HG03060 (cell line): Measurements from ENCODE around the gene EHF.

Experiments used
- ATAC-seq: cut with Tn5 transposase; IDR thresholded peaks from one replicate; pipeline ENCODE4 v1.9.1; 2021; ENCODE audit warnings: low read depth, moderate number of reproducible peaks; ENCODE audit not compliant: unreplicated experiment

The EHF gene

GRCh38 chr11:34620202-34620601 lies 691 bp upstream of the EHF start:
- no peak for ATAC-seq

DNA sequence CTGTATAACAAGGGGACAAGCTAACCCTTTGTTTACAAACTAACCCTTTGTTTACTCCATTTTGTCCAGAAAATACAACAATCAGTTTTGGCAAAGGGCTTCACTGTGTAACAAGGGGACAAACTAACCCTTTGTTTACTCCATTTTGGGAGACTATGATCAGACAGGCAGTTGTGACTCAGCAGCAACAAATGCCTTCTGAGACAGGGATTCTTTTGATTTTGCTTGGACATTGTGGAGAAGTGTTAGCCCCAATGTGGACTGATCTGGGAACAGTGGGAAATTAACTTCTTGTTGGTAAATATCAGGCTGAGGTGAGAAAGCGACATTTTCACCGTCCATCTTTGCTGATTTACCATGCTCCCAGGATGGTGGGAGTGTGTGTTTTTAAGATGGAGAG lies 983 bp downstream of the EHF start:
- no peak for ATAC-seq

DNA sequence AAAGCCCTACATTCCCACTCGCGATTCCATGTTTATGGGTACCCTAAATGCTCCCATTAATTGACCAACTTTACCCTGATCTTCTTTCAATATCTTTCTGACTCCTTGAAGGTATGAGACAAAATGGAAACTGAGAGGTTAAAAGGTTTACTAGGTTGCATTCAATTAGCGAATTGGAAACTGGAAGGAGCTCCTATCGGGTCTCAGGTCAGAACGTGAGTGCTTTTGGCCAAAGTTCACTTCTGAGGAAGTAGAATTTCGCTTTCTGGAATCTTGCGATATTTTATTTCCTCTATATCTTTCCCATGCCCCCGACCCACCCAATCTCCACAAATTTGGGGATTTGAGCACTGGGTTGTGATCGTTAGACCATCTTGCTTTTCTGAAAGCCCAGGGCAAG lies 2.6 kb downstream of the EHF start:
- ATAC-seq: no peak

GRCh38 chr11:34624069-34624468 lies 3.2 kb downstream of the EHF start:
- peak; percentile 74 for ATAC-seq

GRCh38 chr11:34625576-34625975 lies 4.7 kb downstream of the EHF start:
- no peak for ATAC-seq

DNA sequence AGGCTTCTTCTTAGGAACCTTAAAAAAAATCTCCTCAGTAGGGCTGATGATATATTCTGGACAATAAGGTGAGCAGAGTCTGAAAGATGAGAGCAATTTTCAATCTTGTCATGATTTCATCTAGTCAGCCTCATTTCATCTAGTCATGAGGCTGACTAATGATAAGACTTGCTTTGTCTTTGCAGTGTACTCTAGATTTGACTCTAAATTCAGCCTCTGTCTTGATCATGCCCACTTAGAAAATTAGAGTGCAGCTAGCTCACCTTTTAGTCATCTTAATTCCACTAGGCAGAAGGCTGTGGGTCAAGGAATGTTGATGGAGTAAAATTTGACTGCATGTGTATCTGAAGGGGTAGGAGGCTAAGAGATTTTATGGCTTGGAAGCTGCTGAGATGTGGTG lies 5.5 kb downstream of the EHF start:
- no peak for ATAC-seq

DNA sequence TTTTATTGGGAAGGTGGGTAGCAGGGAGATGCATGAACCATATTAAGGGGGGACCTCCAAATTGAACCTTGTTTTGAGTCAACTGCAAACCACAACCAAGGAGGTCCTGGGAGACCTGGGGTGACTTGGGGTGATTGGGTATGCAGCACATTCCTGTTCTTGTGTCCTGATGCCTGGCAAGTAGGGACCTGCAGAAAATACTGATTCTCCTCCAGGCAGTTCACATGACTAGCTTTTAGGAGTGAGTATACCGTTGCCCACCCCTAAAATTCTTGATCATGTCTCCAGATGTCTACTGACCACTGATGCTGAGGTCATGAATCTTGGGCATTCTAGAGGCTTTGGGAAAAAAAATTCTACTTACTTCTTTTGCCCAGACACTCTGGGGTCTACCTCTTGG lies 6.3 kb downstream of the EHF start:
- no peak for ATAC-seq

DNA sequence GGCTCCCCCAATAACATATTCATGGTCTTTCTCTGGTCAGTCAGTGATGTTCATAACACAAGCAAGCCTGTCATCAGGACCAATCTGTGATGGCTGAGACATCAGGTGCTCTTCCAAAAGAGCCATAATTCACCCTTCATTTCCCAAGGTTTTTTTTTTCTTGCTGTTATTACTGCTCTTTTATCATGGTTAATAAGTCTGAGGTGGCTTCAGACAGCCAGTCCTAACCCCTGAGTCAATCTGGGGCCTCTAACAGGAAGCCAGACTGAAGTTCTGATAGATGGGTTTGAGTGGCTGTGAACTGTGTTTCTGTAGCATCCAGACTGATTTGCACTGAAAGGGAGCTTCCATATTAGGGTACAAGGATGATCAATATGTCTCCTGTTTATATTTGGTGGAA lies 8.8 kb downstream of the EHF start:
- ATAC-seq: no peak

GRCh38 chr11:34630544-34630943 lies 9.7 kb downstream of the EHF start:
- no peak for ATAC-seq

DNA sequence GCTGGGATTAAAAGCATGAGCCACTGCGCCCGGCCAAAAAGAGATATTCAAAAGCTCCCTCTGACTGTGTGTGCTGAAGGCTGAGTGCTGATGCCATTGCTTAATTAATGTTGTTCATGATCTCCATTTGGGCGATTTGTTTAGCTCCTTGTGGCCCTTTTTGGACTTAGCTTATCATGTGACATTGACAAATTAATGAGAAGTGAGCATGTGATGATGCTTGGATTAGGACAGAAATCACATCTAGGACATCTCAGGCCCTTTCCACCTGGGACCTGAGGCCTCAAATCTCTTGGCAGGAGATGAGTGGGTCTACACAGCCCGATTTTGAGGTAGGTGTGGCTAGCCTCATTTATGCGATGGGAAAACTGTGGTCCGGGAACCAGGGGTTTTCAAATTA lies 10.4 kb downstream of the EHF start:
- no peak for ATAC-seq

DNA sequence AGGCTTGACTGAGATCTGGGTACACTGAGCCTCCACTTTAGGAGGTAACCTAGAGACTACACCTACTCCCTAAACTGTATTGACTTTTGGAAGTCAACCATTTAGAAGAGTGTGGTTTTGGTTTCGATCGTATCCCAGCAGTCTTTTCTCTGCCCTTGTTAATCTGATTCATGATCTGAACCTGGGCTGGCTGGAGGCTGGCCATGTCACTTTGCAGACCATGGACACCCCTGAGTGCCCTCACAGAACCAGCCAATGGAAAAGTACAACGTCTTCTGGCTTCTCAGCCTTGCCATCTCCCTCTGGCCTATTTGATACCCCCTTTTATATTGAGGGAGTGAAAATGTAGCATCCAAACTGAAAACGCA lies 10.8 kb downstream of the EHF start:
- no peak for ATAC-seq

DNA sequence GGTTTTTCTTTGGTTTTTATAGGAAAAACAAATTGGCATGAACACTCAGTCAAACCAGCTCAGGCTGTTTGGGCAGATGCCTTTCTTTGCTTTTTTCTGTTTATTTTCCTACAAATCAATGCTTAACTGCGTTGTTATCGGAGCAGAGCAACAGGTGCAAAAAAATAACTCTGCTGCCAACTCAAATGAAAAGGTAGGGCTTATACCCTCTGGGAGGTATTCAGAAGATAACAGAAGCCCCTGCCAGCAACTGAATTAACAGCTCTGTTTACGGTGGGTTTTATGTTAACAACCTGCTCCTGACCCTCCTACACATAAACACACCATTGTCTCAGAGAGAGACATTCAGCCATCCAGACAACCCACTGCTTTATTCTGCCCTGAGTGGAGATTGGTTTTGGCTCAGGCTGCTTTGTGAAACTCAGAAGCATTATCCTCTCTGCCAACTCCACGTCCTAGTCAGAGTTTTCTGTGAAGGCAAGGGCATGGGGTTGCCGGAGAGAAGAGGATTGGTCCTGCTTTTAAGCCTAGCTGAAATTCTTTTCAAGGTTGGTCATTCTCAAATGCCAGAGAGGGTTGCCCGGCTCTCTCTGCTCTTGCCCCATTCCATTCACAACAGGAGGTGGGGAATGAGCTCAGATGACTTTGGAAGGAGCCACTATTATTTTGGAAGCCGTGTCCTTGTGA lies 11.4 kb downstream of the EHF start:
- no peak for ATAC-seq

DNA sequence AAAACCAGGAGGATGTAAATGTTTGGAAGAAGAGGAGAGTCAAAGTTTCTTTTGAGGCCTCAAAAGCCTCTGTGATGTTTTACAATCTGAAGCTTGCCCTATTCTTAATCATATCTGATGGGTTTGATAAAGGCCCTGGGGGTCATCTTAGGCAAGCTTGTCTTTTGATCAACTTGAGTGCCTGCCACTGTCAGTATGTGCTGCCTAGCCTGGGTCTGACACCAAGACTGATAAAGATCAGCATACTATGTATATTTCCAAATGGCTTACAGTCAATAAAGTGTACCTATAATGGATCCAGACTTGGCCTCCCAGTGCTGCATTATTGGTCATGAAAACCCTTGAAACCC lies 12.7 kb downstream of the EHF start:
- ATAC-seq: no peak

DNA sequence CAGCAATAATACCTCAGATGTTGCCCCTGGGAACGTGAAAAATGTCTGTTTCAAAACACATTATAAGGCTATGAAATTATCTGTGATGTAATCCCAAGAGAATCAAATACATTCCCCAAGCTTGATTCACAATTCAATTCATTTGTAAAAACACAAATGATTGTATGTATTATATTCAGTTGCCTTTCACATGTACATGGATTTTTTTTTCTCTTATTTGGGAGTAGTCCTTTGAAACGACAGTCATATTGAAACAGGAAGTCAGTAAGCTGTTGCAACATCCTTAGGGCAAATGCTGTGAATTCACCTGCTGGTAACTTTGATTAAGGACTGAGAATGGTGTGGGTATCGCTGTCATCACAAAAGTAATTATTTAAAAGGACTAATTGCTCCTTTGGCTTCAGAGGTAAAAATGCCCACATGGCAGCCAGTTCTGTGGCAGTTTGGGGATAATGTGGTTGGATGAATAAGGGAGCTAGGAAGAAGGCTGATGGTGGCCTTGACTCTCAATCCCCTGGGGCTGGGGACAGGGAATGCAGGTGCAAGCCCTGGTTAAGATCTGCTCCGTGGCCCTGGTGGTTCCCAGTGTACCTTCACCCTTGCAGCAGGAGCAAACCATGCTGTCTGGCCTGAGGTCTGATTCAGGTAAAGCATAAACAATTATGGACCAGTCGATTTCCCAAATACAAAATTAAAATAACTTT lies 13.2 kb downstream of the EHF start:
- ATAC-seq: peak; percentile 69

- ATAC-seq: no peak
These were observed 13.8 kb downstream of the EHF start for GRCh38 chr11:34634694-34635062.

- no peak for ATAC-seq
These were observed 15.2 kb downstream of the EHF start for GRCh38 chr11:34636127-34636526.

DNA sequence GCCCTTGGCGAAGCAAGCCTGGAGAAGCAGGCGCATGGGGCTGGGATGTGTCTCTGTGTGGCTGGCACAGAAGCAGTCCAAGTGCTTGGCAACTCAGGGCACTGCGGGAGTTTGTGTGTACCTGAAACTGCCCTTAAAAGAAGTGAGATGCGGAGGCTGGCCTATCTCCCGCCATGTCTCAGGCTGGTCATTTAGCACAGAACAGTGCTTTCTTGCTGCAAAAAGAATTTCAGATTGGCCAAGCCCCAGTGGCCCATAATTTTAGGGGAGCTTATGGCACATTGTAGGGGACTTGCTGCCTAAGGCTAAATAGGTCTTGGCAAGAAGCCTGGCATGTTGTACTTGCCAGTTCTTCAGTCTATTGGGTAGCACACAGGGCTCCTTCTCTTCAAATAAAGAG lies 16.4 kb downstream of the EHF start:
- ATAC-seq: no peak

- ATAC-seq: no peak
These were observed 18.0 kb downstream of the EHF start for GRCh38 chr11:34638897-34639296.

- ATAC-seq: no peak
These were observed 18.7 kb downstream of the EHF start for GRCh38 chr11:34639545-34639944.

- ATAC-seq: no peak
These were observed 19.4 kb downstream of the EHF start for GRCh38 chr11:34640050-34640923.

- no peak for ATAC-seq
These were observed 20.0 kb downstream of the EHF start for GRCh38 chr11:34640924-34641275.

DNA sequence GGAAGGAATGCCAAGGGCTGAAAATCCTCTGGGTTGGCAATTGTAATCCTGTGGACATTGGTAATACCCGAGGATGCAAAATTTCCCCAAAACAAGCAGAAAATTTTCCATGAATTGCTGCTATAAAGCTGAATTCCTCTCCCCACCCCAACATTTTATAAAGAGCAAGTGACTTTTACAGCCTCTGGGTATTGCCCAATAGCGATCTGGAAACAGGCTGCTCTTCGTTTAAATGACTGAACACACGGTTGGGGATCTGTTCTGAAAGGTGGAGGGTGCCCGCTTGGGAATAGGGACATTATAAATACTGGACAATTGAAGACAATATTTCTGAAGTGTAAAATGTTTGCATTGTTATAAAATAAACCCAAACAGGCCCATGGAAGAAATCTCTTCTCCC lies 20.6 kb downstream of the EHF start:
- ATAC-seq: no peak
